Suprapubic skin (tissue), 4 donors: ENCODE data around the gene CADPS.

Source experiments
- POLR2A ChIP-seq, 2 donors: fragments of 450-650 bp; IDR thresholded peaks; one replicate each; pipeline ENCODE4 v1.6.1; 2017; ENCODE audit warnings: antibody characterized with exemption in 2 of 2, mild to moderate bottlenecking in 2 of 2, moderate library complexity in 2 of 2
- POLR2AphosphoS5 ChIP-seq, 3 donors: sonication (generic); formaldehyde crosslinking; IDR thresholded peaks; one replicate each; pipeline ENCODE4 v1.6.1; 2017; ENCODE audit warnings: antibody characterized with exemption in 3 of 3
- TF ChIP-seq, protein P1 (sequence below), 2 donors: fragments of 200-600 bp in 1 of 2; fragments of 450-650 bp in 1 of 2; sonication (generic) in 1 of 2; IDR thresholded peaks; one replicate each; pipeline ENCODE4 v1.5.1; 2016 to 2019; ENCODE audit warnings: antibody characterized with exemption in 2 of 2, mild to moderate bottlenecking in 1 of 2, moderate library complexity in 1 of 2

DNA sequence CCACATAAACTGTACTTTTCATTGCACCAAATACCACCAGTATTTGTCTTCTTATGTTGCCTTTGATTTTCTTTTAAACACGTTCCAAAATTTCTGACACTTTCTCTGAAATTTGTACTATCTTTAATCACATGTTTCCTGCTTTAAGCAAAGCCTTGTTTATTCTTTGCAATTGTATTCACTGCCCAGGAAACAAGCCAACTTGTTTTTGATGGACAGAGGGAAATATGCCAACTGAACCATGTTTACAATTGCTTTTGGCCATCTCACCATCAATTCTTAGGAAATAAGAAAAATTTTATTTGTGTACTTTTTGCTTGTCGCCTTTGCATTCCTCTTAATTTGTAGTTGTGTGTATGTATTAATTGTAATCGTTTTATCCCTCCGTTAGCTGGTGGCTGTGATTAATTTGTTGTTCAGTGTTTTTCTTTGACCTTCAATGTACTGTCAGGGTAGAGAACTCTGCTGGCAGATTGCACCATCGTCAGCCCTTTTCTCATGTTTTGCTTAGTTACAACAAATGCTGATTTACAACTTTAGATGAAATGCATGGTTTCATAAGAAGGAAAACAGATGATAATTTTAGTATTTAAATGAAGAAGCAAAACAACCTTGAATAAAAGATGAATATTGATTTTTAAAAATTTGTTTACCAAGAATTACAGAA, 482.5 kb downstream of the CADPS start:
- TF ChIP-seq POLR2AphosphoS5 (IDR thresholded peaks at IDR 0.05), result no peak
- TF ChIP-seq, protein P1, sequence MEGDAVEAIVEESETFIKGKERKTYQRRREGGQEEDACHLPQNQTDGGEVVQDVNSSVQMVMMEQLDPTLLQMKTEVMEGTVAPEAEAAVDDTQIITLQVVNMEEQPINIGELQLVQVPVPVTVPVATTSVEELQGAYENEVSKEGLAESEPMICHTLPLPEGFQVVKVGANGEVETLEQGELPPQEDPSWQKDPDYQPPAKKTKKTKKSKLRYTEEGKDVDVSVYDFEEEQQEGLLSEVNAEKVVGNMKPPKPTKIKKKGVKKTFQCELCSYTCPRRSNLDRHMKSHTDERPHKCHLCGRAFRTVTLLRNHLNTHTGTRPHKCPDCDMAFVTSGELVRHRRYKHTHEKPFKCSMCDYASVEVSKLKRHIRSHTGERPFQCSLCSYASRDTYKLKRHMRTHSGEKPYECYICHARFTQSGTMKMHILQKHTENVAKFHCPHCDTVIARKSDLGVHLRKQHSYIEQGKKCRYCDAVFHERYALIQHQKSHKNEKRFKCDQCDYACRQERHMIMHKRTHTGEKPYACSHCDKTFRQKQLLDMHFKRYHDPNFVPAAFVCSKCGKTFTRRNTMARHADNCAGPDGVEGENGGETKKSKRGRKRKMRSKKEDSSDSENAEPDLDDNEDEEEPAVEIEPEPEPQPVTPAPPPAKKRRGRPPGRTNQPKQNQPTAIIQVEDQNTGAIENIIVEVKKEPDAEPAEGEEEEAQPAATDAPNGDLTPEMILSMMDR (IDR thresholded peaks at IDR 0.05), result no peak
- TF ChIP-seq POLR2A (IDR thresholded peaks at IDR 0.05), result no peak
